ENCODE results near the gene BIRC2. TPM values are rescaled to one million over a fixed set of nuclear protein-coding genes. Genes with fewer than 3 reads are reported as not detected.

BIRC2 gene
- total RNA-seq, 1 experiment from 2014 or later, result 76.8 TPM

GRCh38 chr11:102422817-102423712 is 76.1 kb downstream of the BIRC2 start:
- TF ChIP-seq TCF7L2 (IDR thresholded peaks at IDR 0.05; ENCODE audit: low read depth, low read length), result no peak
- TF ChIP-seq REST (IDR thresholded peaks at IDR 0.05; ENCODE audit: insufficient read depth in 1 of 2, low read depth in 2 of 2, low read length in 1 of 2), result no peak
- TF ChIP-seq POLR2AphosphoS5 (IDR thresholded peaks at IDR 0.05; ENCODE audit: low read depth, low read length), result no peak
- TF ChIP-seq SIN3A (IDR thresholded peaks at IDR 0.05; ENCODE audit: borderline replicate concordance, insufficient read depth, low read depth, low read length), result no peak
- no peak for TF ChIP-seq CTCF (IDR thresholded peaks at IDR 0.05)
- peak; percentile 47; the same call in 1 of the 2 replicates for ATAC-seq
- BruUV-seq (replicated peaks), result no TSS peak
- Histone ChIP-seq H3K4me3 (ENCODE audit: low read depth in 2 of 2, low read length in 2 of 2) (no peak overlapping the region), H3K4me1 (ENCODE audit: control insufficient read depth, insufficient read depth, low read length) (peaks cover 21% of the 10 kb centered on the region), H3K27me3 (ENCODE audit: control insufficient read depth, insufficient read depth, low read length) (no peaks in the 10 kb centered on the region), H3K36me3 (ENCODE audit: control insufficient read depth, insufficient read depth, low read length) (no peaks in the 10 kb centered on the region; the same call in 1 of the 2 replicates), H3K9me3 (ENCODE audit: control insufficient read depth, insufficient read depth, low read depth, low read length) (no peaks in the 10 kb centered on the region), H3K27ac (ENCODE audit: low read length) (no peak overlapping the region)
- intact Hi-C loops (cut with micrococcal nuclease; ENCODE audit: unreplicated experiment) (no loop called here), in situ Hi-C loops (cut with HindIII; ENCODE audit: low pct_unique_long_range_greater_than_20kb, low sequenced_read_pairs) (no loop called here)
- DNase-seq (ENCODE audit: low read depth, low spot score), result no peak
- CTCF ChIA-PET, result interaction anchor here (1.1 kb wide), 1 partner anchor 191 kb away, joined by 3 read pairs; no protein-coding TSS in a partner anchor
- POLR2A ChIA-PET, result no interaction called here

- Histone ChIP-seq H3K27me3 (ENCODE audit: control insufficient read depth, insufficient read depth, low read length) (no peaks in the 10 kb centered on the region), H3K4me3 (ENCODE audit: low read depth in 2 of 2, low read length in 2 of 2) (no peak overlapping the region), H3K4me1 (ENCODE audit: control insufficient read depth, insufficient read depth, low read length) (peaks cover 22% of the 10 kb centered on the region), H3K27ac (ENCODE audit: low read length) (no peak overlapping the region), H3K9me3 (ENCODE audit: control insufficient read depth, insufficient read depth, low read depth, low read length) (no peaks in the 10 kb centered on the region), H3K36me3 (ENCODE audit: control insufficient read depth, insufficient read depth, low read length) (no peaks in the 10 kb centered on the region; the same call in 1 of the 2 replicates)
- ATAC-seq (no peak), DNase-seq (ENCODE audit: low read depth, low spot score) (no peak)
- TF ChIP-seq SIN3A (IDR thresholded peaks at IDR 0.05; ENCODE audit: borderline replicate concordance, insufficient read depth, low read depth, low read length) (no peak), REST (IDR thresholded peaks at IDR 0.05; ENCODE audit: insufficient read depth in 1 of 2, low read depth in 2 of 2, low read length in 1 of 2) (no peak), POLR2AphosphoS5 (IDR thresholded peaks at IDR 0.05; ENCODE audit: low read depth, low read length) (no peak), CTCF (IDR thresholded peaks at IDR 0.05) (no peak), TCF7L2 (IDR thresholded peaks at IDR 0.05; ENCODE audit: low read depth, low read length) (no peak)
- ChIA-PET CTCF (no interaction called here), POLR2A (no interaction called here)
- no TSS peak for BruUV-seq (replicated peaks)
- intact Hi-C loops (cut with micrococcal nuclease; ENCODE audit: unreplicated experiment) (no loop called here), in situ Hi-C loops (cut with HindIII; ENCODE audit: low pct_unique_long_range_greater_than_20kb, low sequenced_read_pairs) (no loop called here)
Observed at GRCh38 chr11:102423936-102424335, 76.9 kb downstream of the BIRC2 start.
